Measurements from ENCODE around the gene HOXA4. TPM values are rescaled to one million over a fixed set of nuclear protein-coding genes. Genes with fewer than 3 reads are reported as not detected.

HOXA4 gene
- total RNA-seq, 1 experiment from 2014 or later = 2.0 TPM

- H3K27me3 ChIP-seq (ENCODE audit: insufficient read depth, low read length) = no peaks in the 10 kb centered on the region
- peaks cover 36 to 57% of the 10 kb centered on the region in 2 experiments for H3K4me1 ChIP-seq (ENCODE audit: control insufficient read depth in 1 of 2, insufficient read depth in 2 of 2, low read length in 2 of 2)
- ChIA-PET POLR2A (no interaction called here), CTCF (interaction anchor here (1.3 to 2.5 kb wide), 12 partner anchors 10 to 1286 kb away, joined by 3 to 32 read pairs (median 6); partner anchors contain the start of gene HOXA13), RAD21 (ENCODE audit: low non-redundant PET in 1 of 2, low total read pairs in 2 of 2, uncharacterized antibody in 2 of 2, unreplicated experiment in 2 of 2) (no interaction called here)
- no peaks in the 10 kb centered on the region for H3K9me3 ChIP-seq (ENCODE audit: control insufficient read depth in 1 of 2, insufficient read depth in 1 of 2, low read depth in 1 of 2, low read length in 2 of 2)
- no peaks in the 10 kb centered on the region for H4K20me1 ChIP-seq (ENCODE audit: insufficient read depth)
- peak overlapping the region; percentile 83 for H2AFZ ChIP-seq (ENCODE audit: low read depth, low read length, poor library complexity, severe bottlenecking)
- DNase-seq (ENCODE audit: low read depth, low spot score) (no peak), ATAC-seq (no peak)
- TF ChIP-seq TCF7L2 (IDR thresholded peaks at IDR 0.05; ENCODE audit: borderline replicate concordance, extremely low read depth, insufficient read depth, insufficient read length) (no peak), SIN3A (IDR thresholded peaks at IDR 0.05; ENCODE audit: low read depth) (no peak), CEBPB (IDR thresholded peaks at IDR 0.05; ENCODE audit: low read depth) (no peak), REST (IDR thresholded peaks at IDR 0.05; ENCODE audit: low read depth) (no peak)
- intact Hi-C loops (cut with micrococcal nuclease) = no loop called here
- H3K4me3 ChIP-seq (replicated peaks in 1 of 2; ENCODE audit: low read depth in 1 of 2, low read length in 2 of 2) = peak overlapping the region; percentile 43 to 56
- H3K9ac ChIP-seq (ENCODE audit: low read length) = peak overlapping the region; percentile 65
- H3K27ac ChIP-seq (ENCODE audit: low read depth, low read length) = no peak overlapping the region
- peaks cover 20% of the 10 kb centered on the region for H3K79me2 ChIP-seq (ENCODE audit: insufficient read depth, low read length)
- H3K4me2 ChIP-seq (ENCODE audit: low read length) = peak overlapping the region; percentile 90
- no peaks in the 10 kb centered on the region for H3K9me2 ChIP-seq (ENCODE audit: insufficient read depth)
- H3K36me3 ChIP-seq (ENCODE audit: control insufficient read depth in 1 of 2, insufficient read depth in 2 of 2, low read length in 2 of 2) = no peaks in the 10 kb centered on the region
- BruUV-seq (replicated peaks) = no TSS peak
These were observed 48.5 kb upstream of the HOXA4 start for GRCh38 chr7:27179030-27179429.

GRCh38 chr7:27178366-27178765, 47.8 kb upstream of the HOXA4 start:
- no peaks in the 10 kb centered on the region for H3K9me3 ChIP-seq (ENCODE audit: control insufficient read depth in 1 of 2, insufficient read depth in 1 of 2, low read depth in 1 of 2, low read length in 2 of 2)
- H3K4me2 ChIP-seq (ENCODE audit: low read length) = no peak overlapping the region; the same call in 1 of the 2 replicates
- no peaks in the 10 kb centered on the region for H4K20me1 ChIP-seq (ENCODE audit: insufficient read depth)
- no peaks in the 10 kb centered on the region for H3K9me2 ChIP-seq (ENCODE audit: insufficient read depth)
- H3K4me3 ChIP-seq (replicated peaks in 1 of 2; ENCODE audit: low read depth in 1 of 2, low read length in 2 of 2) = no peak overlapping the region
- ChIA-PET RAD21 (ENCODE audit: low non-redundant PET in 1 of 2, low total read pairs in 2 of 2, uncharacterized antibody in 2 of 2, unreplicated experiment in 2 of 2) (no interaction called here), CTCF (interaction anchor here (1.7 to 2.5 kb wide), 2 partner anchors 9 to 596 kb away, joined by 5 to 32 read pairs; no protein-coding TSS in a partner anchor), POLR2A (no interaction called here)
- intact Hi-C loops (cut with micrococcal nuclease) = no loop called here
- no peak overlapping the region for H3K9ac ChIP-seq (ENCODE audit: low read length)
- peaks cover 20% of the 10 kb centered on the region for H3K79me2 ChIP-seq (ENCODE audit: insufficient read depth, low read length)
- H3K4me1 ChIP-seq (ENCODE audit: control insufficient read depth in 1 of 2, insufficient read depth in 2 of 2, low read length in 2 of 2) = peaks cover 33 to 52% of the 10 kb centered on the region in 2 experiments
- no peaks in the 10 kb centered on the region for H3K27me3 ChIP-seq (ENCODE audit: insufficient read depth, low read length)
- no peak overlapping the region for H2AFZ ChIP-seq (ENCODE audit: low read depth, low read length, poor library complexity, severe bottlenecking)
- H3K36me3 ChIP-seq (ENCODE audit: control insufficient read depth in 1 of 2, insufficient read depth in 2 of 2, low read length in 2 of 2) = no peaks in the 10 kb centered on the region
- no TSS peak for BruUV-seq (replicated peaks)
- H3K27ac ChIP-seq (ENCODE audit: low read depth, low read length) = no peak overlapping the region
- ATAC-seq (no peak), DNase-seq (ENCODE audit: low read depth, low spot score) (no peak)
- TF ChIP-seq EZH2phosphoT487 (IDR thresholded peaks at IDR 0.05; ENCODE audit: borderline replicate concordance) (no peak), SRF (IDR thresholded peaks at IDR 0.05; ENCODE audit: low read depth) (no peak), SP1 (IDR thresholded peaks at IDR 0.05; ENCODE audit: low read depth) (no peak), CBX3 (IDR thresholded peaks at IDR 0.05; ENCODE audit: low read depth) (no peak), TCF7L2 (IDR thresholded peaks at IDR 0.05; ENCODE audit: borderline replicate concordance, extremely low read depth, insufficient read depth, insufficient read length) (no peak), ZNF274 (IDR thresholded peaks at IDR 0.05; ENCODE audit: low read depth, low read length) (no peak), RAD21 (IDR thresholded peaks at IDR 0.05; ENCODE audit: low read depth) (no peak), JUND (IDR thresholded peaks at IDR 0.05) (no peak), EGR1 (IDR thresholded peaks at IDR 0.05; ENCODE audit: low read depth) (no peak), CTCF (IDR thresholded peaks at IDR 0.05 in 2 of 3, conservative IDR thresholded peaks at IDR 0.05 in 1 of 3; ENCODE audit: borderline replicate concordance in 1 of 3, insufficient read depth in 1 of 3, low read depth in 2 of 3, low read length in 2 of 3) (no peak), ATF3 (IDR thresholded peaks at IDR 0.05) (no peak)
- TF ChIP-seq, protein P1, sequence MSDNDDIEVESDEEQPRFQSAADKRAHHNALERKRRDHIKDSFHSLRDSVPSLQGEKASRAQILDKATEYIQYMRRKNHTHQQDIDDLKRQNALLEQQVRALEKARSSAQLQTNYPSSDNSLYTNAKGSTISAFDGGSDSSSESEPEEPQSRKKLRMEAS (IDR thresholded peaks at IDR 0.05) = no peak
